Measurements from ENCODE around the gene PDGFC. TPM values are rescaled to one million over a fixed set of nuclear protein-coding genes. Genes with fewer than 3 reads are reported as not detected.
"Not testable (repeated sequence)": the region's sequence is repeated elsewhere in the genome, so short reads cannot be mapped to it uniquely, and the experiment has no call there.

The PDGFC gene
- polyA plus RNA-seq, 4 donors: 43.0 to 88.6 (median 70.0) TPM

GRCh38 chr4:156923525-156923924, 48.1 kb downstream of the PDGFC start:
- DNase-seq (ENCODE audit: low read depth in 4 of 4, low spot score in 3 of 4): no peak

GRCh38 chr4:156915221-156915620, 56.4 kb downstream of the PDGFC start:
- DNase-seq (ENCODE audit: low read depth in 4 of 4, low spot score in 3 of 4): no peak

- DNase-seq (ENCODE audit: low read depth in 4 of 4, low spot score in 3 of 4): no peak
These were observed 58.4 kb downstream of the PDGFC start for GRCh38 chr4:156913234-156913633.

GRCh38 chr4:156909010-156909409, 62.6 kb downstream of the PDGFC start:
- DNase-seq (ENCODE audit: low read depth in 4 of 4, low spot score in 3 of 4): no peak

- DNase-seq (ENCODE audit: low read depth in 4 of 4, low spot score in 3 of 4): no peak
These were observed 65.3 kb downstream of the PDGFC start for GRCh38 chr4:156906325-156906724.

- DNase-seq (ENCODE audit: low read depth in 4 of 4, low spot score in 3 of 4): no peak
These were observed 69.7 kb downstream of the PDGFC start for GRCh38 chr4:156901871-156902270.

- no peak for DNase-seq (ENCODE audit: low read depth in 4 of 4, low spot score in 3 of 4)
These were observed 73.1 kb downstream of the PDGFC start for GRCh38 chr4:156898373-156899117.

- no peak for DNase-seq (ENCODE audit: low read depth in 4 of 4, low spot score in 3 of 4)
These were observed 75.1 kb downstream of the PDGFC start for GRCh38 chr4:156896527-156896926.

- DNase-seq (ENCODE audit: low read depth in 4 of 4, low spot score in 3 of 4): no peak
These were observed 77.4 kb downstream of the PDGFC start for GRCh38 chr4:156894234-156894633.

- no peak for DNase-seq (ENCODE audit: low read depth in 4 of 4, low spot score in 3 of 4)
These were observed 78.8 kb downstream of the PDGFC start for GRCh38 chr4:156892805-156893204.

GRCh38 chr4:156889616-156890594, 81.7 kb downstream of the PDGFC start:
- no peak for DNase-seq (ENCODE audit: low read depth in 4 of 4, low spot score in 3 of 4)

GRCh38 chr4:156888762-156889161, 82.8 kb downstream of the PDGFC start:
- DNase-seq (ENCODE audit: low read depth in 4 of 4, low spot score in 3 of 4): no peak

- no peak for DNase-seq (ENCODE audit: low read depth in 4 of 4, low spot score in 3 of 4)
These were observed 85.1 kb downstream of the PDGFC start for GRCh38 chr4:156886481-156886880.

- DNase-seq (ENCODE audit: low read depth in 4 of 4, low spot score in 3 of 4): no peak
These were observed 86.2 kb downstream of the PDGFC start for GRCh38 chr4:156885374-156885773.

- DNase-seq (ENCODE audit: low read depth in 4 of 4, low spot score in 3 of 4): no peak
These were observed 87.4 kb downstream of the PDGFC start for GRCh38 chr4:156884183-156884582.

GRCh38 chr4:156875704-156876103, 95.9 kb downstream of the PDGFC start:
- no peak for DNase-seq (ENCODE audit: low read depth in 4 of 4, low spot score in 3 of 4)

GRCh38 chr4:156875055-156875454, 96.5 kb downstream of the PDGFC start:
- no peak for DNase-seq (ENCODE audit: low read depth in 4 of 4, low spot score in 3 of 4)

- DNase-seq (ENCODE audit: low read depth in 4 of 4, low spot score in 3 of 4): no peak
These were observed 97.8 kb downstream of the PDGFC start for GRCh38 chr4:156873799-156874198.

GRCh38 chr4:156870861-156871260, 100.7 kb downstream of the PDGFC start:
- no peak for DNase-seq (ENCODE audit: low read depth in 4 of 4, low spot score in 3 of 4)

GRCh38 chr4:156870131-156870530, 101.5 kb downstream of the PDGFC start:
- DNase-seq (ENCODE audit: low read depth in 4 of 4, low spot score in 3 of 4): no peak

GRCh38 chr4:156866088-156866487, 105.5 kb downstream of the PDGFC start:
- not testable (repeated sequence) for DNase-seq (ENCODE audit: low read depth in 4 of 4, low spot score in 3 of 4)

- DNase-seq (ENCODE audit: low read depth in 4 of 4, low spot score in 3 of 4): no peak
These were observed 106.1 kb downstream of the PDGFC start for GRCh38 chr4:156865451-156865850.
